Spleen (tissue), 11 donors: ENCODE data around the gene CLASP2. TPM values are rescaled to one million over a fixed set of nuclear protein-coding genes. Genes with fewer than 3 reads are reported as not detected.

Experiments
- DNase-seq: peaks from one replicate; pipeline ENCODE4 v3.0.0-alpha.2; 2020
- H3K27ac ChIP-seq, 8 donors: fragments of 200-600 bp; sonication (generic) in 7 of 8; 1 replicate in 4 of 8; 2 replicates in 4 of 8; pipeline versions ENCODE4 v1.5.0 to v1.8.0; 2016 to 2021; ENCODE audit warnings: inconsistent platforms in 4 of 8, mild to moderate bottlenecking in 4 of 8, moderate library complexity in 1 of 8
- H3K27me3 ChIP-seq, 7 donors: fragments of 200-600 bp; sonication (generic) in 6 of 7; replicated peaks in 1 of 7; 1 replicate in 4 of 7; 2 replicates in 3 of 7; pipeline versions ENCODE4 v1.5.0 to v1.8.0; 2016 to 2021; ENCODE audit warnings: inconsistent platforms in 3 of 7, mild to moderate bottlenecking in 1 of 7
- H3K36me3 ChIP-seq, 6 donors: fragments of 200-600 bp; sonication (generic) in 5 of 6; 1 replicate in 4 of 6; 2 replicates in 2 of 6; pipeline versions ENCODE4 v1.5.0 to v1.8.0; 2016 to 2021; ENCODE audit warnings: inconsistent platforms in 2 of 6
- H3K4me1 ChIP-seq, 6 donors: fragments of 200-600 bp; sonication (generic) in 5 of 6; 1 replicate in 3 of 6; 2 replicates in 3 of 6; pipeline versions ENCODE4 v1.5.0 to v1.8.0; 2016 to 2021; ENCODE audit warnings: inconsistent platforms in 3 of 6
- H3K4me3 ChIP-seq, 8 donors: fragments of 200-600 bp; sonication (generic) in 7 of 8; 1 replicate in 4 of 8; 2 replicates in 4 of 8; pipeline versions ENCODE4 v1.5.0 to v1.8.0; 2016 to 2021; ENCODE audit warnings: inconsistent platforms in 4 of 8, mild to moderate bottlenecking in 4 of 8, moderate library complexity in 2 of 8
- H3K9me3 ChIP-seq, 8 donors: fragments of 200-600 bp; sonication (generic) in 7 of 8; 1 replicate in 4 of 8; 2 replicates in 4 of 8; pipeline versions ENCODE4 v1.5.0 to v1.8.0; 2016 to 2021; ENCODE audit warnings: inconsistent platforms in 4 of 8
- POLR2A ChIP-seq, 3 donors: fragments of 450-650 bp; IDR thresholded peaks; one replicate each; pipeline ENCODE4 v1.5.1; 2017; ENCODE audit warnings: antibody characterized with exemption in 3 of 3, mild to moderate bottlenecking in 1 of 3
- POLR2AphosphoS5 ChIP-seq, 3 donors: sonication (generic); formaldehyde crosslinking; IDR thresholded peaks; one replicate each; pipeline ENCODE4 v1.5.1; 2017; ENCODE audit warnings: antibody characterized with exemption in 3 of 3
- WGBS, 5 donors: extraction: QIAGEN DNeasy Blood & Tissue Kit in 3 of 5; methylation state at CpG; one replicate each; pipeline versions ENCODE4 v1.1.5 to v1.1.7; 2013 to 2018; 5-methylcytosine and 5-hydroxymethylcytosine counted together
- intact Hi-C: fragments of 100-400 bp; cut with DNase I; formaldehyde crosslinking; loops from one replicate; pipeline ENCODE4 v1.15.0; 2023; ENCODE audit warnings: low total_unique reads
- polyA plus RNA-seq, 3 donors: library from polyadenylated mRNA; stranded (reverse); fragments of 200-250 nt; gene quantifications; one replicate each; pipeline ENCODE4 v1.2.1, GENCODE V29; 2013
- total RNA-seq, 7 donors: library from RNA; depleted of rRNA in 3 of 7; stranded (reverse); fragments of >200 nt in 3 of 7; fragmentation: NEBNext Ultra II Directional in 4 of 7; extraction: Animal tissue kit (Norgen Biotek cat#: 25700) in 4 of 7; gene quantifications; one replicate each; pipeline versions ENCODE4 v1.1.0 to v1.2.1, GENCODE V29; 2016 to 2021
- TF ChIP-seq, protein P1 (sequence below), 11 experiments: fragments of 200-600 bp in 7 of 11; fragments of 450-650 bp in 4 of 11; sonication (generic) in 4 of 11; IDR thresholded peaks in 8 of 11; conservative IDR thresholded peaks in 3 of 11; 1 replicate in 7 of 11; 2 replicates in 4 of 11; pipeline versions ENCODE4 v1.4.0 to v1.8.0; 2016 to 2021; ENCODE audit warnings: antibody characterized with exemption in 11 of 11, inconsistent platforms in 4 of 11, mild to moderate bottlenecking in 1 of 11
- donor health status: healthy with polysubstance abuse.
- donor health status: DM: no; HTN: no; CAD: no; lungs with moderate emphysema.
- donor health status: DM: no; HTN: no; CAD: no.
- donor health status: Bipolar disorder and iron deficiency.
- donor health status: healthy.
- donor health status: DM: no; HTN: no; CAD: no.
- donor health status: DM: yes; HTN: yes; CAD: no.

The CLASP2 gene
- total and polyA plus RNA-seq, 10 donors: 8.7 to 200 (median 72.5) TPM

DNA sequence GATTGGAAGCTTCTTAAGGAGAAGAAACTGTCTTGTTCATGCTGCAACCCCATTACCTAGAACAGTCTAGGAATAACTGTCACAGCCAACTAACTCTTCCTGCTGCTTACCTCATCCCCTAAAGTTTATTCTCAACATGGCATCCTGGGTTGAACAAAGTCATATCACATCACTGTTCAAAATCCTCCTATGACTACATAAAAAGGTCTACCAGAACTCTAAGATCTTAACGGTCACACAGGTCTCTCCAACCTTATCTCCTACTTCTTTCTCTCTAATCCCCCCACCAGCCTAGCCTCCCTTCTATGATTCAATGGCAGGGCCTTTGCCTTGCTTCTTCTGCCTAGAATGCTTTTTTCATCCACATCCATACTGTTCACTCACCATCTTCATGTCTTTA is 69.3 kb downstream of the CLASP2 start:
- no peak overlapping the region for H3K4me3 ChIP-seq
- WGBS, 5 donors: 77 to 91% (median 86%) methylated on average over 1 of the region's 1 CpG
- intact Hi-C loops: loop anchor here (10.0 kb wide), 1 partner anchor 66 kb away; the partner anchor contains the start of gene CLASP2
- TF ChIP-seq, protein P1, sequence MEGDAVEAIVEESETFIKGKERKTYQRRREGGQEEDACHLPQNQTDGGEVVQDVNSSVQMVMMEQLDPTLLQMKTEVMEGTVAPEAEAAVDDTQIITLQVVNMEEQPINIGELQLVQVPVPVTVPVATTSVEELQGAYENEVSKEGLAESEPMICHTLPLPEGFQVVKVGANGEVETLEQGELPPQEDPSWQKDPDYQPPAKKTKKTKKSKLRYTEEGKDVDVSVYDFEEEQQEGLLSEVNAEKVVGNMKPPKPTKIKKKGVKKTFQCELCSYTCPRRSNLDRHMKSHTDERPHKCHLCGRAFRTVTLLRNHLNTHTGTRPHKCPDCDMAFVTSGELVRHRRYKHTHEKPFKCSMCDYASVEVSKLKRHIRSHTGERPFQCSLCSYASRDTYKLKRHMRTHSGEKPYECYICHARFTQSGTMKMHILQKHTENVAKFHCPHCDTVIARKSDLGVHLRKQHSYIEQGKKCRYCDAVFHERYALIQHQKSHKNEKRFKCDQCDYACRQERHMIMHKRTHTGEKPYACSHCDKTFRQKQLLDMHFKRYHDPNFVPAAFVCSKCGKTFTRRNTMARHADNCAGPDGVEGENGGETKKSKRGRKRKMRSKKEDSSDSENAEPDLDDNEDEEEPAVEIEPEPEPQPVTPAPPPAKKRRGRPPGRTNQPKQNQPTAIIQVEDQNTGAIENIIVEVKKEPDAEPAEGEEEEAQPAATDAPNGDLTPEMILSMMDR (IDR thresholded peaks at IDR 0.05 in 8 of 11, conservative IDR thresholded peaks at IDR 0.05 in 3 of 11): no peak
- TF ChIP-seq POLR2AphosphoS5 (IDR thresholded peaks at IDR 0.05): no peak
- TF ChIP-seq POLR2A (IDR thresholded peaks at IDR 0.05): no peak
- H3K4me1 ChIP-seq: peaks cover 0 to 13% (median 5%) of the 10 kb centered on the region in 6 donors
- peaks cover 0 to 18% (median 6%) of the 10 kb centered on the region in 6 donors for H3K36me3 ChIP-seq
- no peaks in the 10 kb centered on the region for H3K27me3 ChIP-seq
- DNase-seq: no peak
- H3K9me3 ChIP-seq: no peaks in the 10 kb centered on the region
- H3K27ac ChIP-seq: no peak overlapping the region

DNA sequence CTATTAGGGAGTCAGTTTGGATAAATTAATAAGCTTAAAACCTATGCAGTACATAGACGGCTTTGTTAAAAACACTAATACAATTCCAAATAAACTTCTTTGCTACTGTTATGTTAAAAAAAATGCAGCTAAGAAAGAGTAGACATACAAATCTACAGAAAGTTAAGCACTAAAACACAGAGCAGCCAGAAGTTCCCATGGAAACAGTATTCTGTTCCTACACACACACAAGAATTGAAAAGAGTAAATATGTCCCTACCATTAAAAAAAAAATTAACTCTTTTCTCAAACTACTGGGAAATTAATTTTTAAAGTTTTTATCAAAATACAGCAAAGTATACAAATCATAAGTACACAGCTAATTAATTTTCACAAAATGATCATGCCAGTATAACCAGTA is 71.6 kb downstream of the CLASP2 start:
- TF ChIP-seq, protein P1 (IDR thresholded peaks at IDR 0.05 in 8 of 11, conservative IDR thresholded peaks at IDR 0.05 in 3 of 11): no peak
- no peak for TF ChIP-seq POLR2AphosphoS5 (IDR thresholded peaks at IDR 0.05)
- no peak for TF ChIP-seq POLR2A (IDR thresholded peaks at IDR 0.05)
- Histone ChIP-seq H3K9me3 (no peaks in the 10 kb centered on the region), H3K27me3 (no peaks in the 10 kb centered on the region), H3K27ac (no peak overlapping the region), H3K4me3 (no peak overlapping the region), H3K36me3 (peaks cover 0 to 29% (median 6%) of the 10 kb centered on the region in 6 donors), H3K4me1 (peaks cover 0 to 6% (median 2%) of the 10 kb centered on the region in 6 donors)
- 96 to 98% (median 98%) methylated on average over 1 of the region's 1 CpG for WGBS, 5 donors
- intact Hi-C loops: loop anchor here (10.0 kb wide), 1 partner anchor 68 kb away; the partner anchor contains the start of gene CLASP2
- DNase-seq: no peak

DNA sequence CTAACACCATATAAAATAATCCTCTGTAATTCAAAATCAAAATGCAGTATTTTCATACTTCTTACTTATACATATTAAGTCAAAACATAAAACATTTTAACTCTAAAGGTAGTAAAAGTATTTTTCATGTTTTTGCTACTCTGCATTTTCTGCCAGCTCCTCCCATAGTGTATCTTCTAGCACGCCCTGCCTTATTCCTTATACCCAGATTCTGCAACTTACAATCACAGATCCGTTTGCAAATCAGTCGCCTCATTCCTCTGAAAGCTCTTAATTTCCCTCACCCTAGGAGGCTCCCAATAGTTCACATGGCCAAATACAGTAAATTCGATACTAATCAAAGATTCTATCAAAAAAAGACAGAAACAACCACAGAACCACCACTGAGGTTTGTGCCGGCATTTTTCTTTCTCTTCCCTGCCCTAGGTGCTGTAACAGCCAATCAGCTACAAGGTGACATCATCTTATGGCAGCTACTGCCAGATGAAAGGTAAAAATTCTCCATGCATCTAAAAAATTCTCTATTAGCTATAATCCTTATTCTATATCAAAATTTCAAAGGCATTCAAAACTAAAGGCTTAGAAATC is 72.9 kb downstream of the CLASP2 start:
- Histone ChIP-seq H3K27ac (peak overlapping the region in 1 of 8 donors; percentile 6), H3K27me3 (no peaks in the 10 kb centered on the region), H3K4me1 (peaks cover 0 to 6% (median 2%) of the 10 kb centered on the region in 6 donors), H3K36me3 (peaks cover 0 to 29% (median 6%) of the 10 kb centered on the region in 6 donors), H3K9me3 (no peaks in the 10 kb centered on the region), H3K4me3 (peak overlapping the region in 3 of 8 donors; percentile 22 to 46 (median 28))
- intact Hi-C loops: loop anchor here (10.0 kb wide), 1 partner anchor 70 kb away; the partner anchor contains the start of gene CLASP2
- no peak for DNase-seq
- 74 to 84% (median 75%) methylated on average over 5 of the region's 5 CpGs for WGBS, 5 donors
- TF ChIP-seq, protein P1 (IDR thresholded peaks at IDR 0.05 in 8 of 11, conservative IDR thresholded peaks at IDR 0.05 in 3 of 11): no peak
- TF ChIP-seq POLR2A (IDR thresholded peaks at IDR 0.05) (no peak), POLR2AphosphoS5 (IDR thresholded peaks at IDR 0.05) (no peak)

DNA sequence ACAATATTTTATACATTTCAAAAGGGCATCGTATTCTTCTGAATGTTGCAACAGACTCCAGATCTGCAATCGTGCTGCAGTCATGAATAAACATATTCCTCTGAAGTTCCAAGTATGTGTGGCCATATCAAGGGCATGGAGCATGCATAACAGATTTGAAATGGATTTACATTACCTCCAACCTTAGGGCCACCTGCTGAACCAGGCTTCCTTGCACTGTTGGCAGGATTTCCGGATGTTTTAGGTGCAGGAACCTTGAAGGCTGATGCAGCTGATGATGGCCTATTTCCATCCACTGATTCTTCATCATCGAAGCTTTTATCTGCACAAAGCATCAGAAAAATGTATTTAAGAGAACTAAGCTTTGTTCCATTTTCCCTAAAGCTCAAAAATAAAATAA is 73.5 kb downstream of the CLASP2 start:
- H3K27ac ChIP-seq: no peak overlapping the region
- intact Hi-C loops: loop anchor here (10.0 kb wide), 1 partner anchor 70 kb away; the partner anchor contains the start of gene CLASP2
- DNase-seq: no peak

More for the DNA sequence above, 73.5 kb downstream of the CLASP2 start:
- WGBS, 5 donors: 75 to 84% (median 82%) methylated on average over 4 of the region's 4 CpGs
- Histone ChIP-seq H3K9me3 (no peaks in the 10 kb centered on the region), H3K27me3 (no peaks in the 10 kb centered on the region), H3K4me1 (peaks cover 0 to 9% (median 2%) of the 10 kb centered on the region in 6 donors), H3K4me3 (no peak overlapping the region), H3K36me3 (peaks cover 0 to 32% (median 6%) of the 10 kb centered on the region in 6 donors)
- TF ChIP-seq, protein P1 (IDR thresholded peaks at IDR 0.05 in 8 of 11, conservative IDR thresholded peaks at IDR 0.05 in 3 of 11): no peak
- TF ChIP-seq POLR2A (IDR thresholded peaks at IDR 0.05): no peak
- no peak for TF ChIP-seq POLR2AphosphoS5 (IDR thresholded peaks at IDR 0.05)
